Upper lobe of right lung (tissue), 1 donor: ENCODE measurements around the gene SLC4A3. TPM values are rescaled to one million over a fixed set of nuclear protein-coding genes. Genes with fewer than 3 reads are reported as not detected.
A peak's percentile ranks its signal among the peaks of the same experiment; 100 is the strongest.

Experiments used
- ATAC-seq: fragments of 200-7000 bp; cut with Tn5 transposase; one replicate; pipeline ENCODE4 v1.9.1; 2020; ENCODE audit warnings: mild to moderate bottlenecking, moderate library complexity
- DNase-seq: peaks from one replicate; pipeline ENCODE4 v3.0.0-alpha.2; 2020
- H3K27ac ChIP-seq: fragments of 200-600 bp; one replicate; pipeline ENCODE4 v1.8.0; 2022
- H3K27me3 ChIP-seq: fragments of 200-600 bp; one replicate; pipeline ENCODE4 v1.8.0; 2022; ENCODE audit warnings: mild to moderate bottlenecking
- H3K36me3 ChIP-seq: fragments of 200-600 bp; one replicate; pipeline ENCODE4 v1.8.0; 2022
- H3K4me1 ChIP-seq: fragments of 200-600 bp; one replicate; pipeline ENCODE4 v1.8.0; 2022
- H3K4me3 ChIP-seq: fragments of 200-600 bp; one replicate; pipeline ENCODE4 v1.8.0; 2022; ENCODE audit warnings: mild to moderate bottlenecking
- H3K9me3 ChIP-seq: fragments of 200-600 bp; one replicate; pipeline ENCODE4 v1.8.0; 2022
- intact Hi-C: fragments of 100-400 bp; cut with DNase I; formaldehyde crosslinking; loops from one replicate; pipeline ENCODE4 v1.11.0; 2022
- long read RNA-seq: library from polyadenylated mRNA; unstranded; transcript quantifications from one replicate; pipeline ENCODE4 v2.0.0, GENCODE V29; 2021
- total RNA-seq: library from RNA; stranded (reverse); fragmentation: NEBNext Ultra II Directional; extraction: Animal tissue kit (Norgen Biotek cat#: 25700); gene quantifications from one replicate; pipeline ENCODE4 v1.2.1, GENCODE V29; 2021
- TF ChIP-seq, protein P1 (sequence below): fragments of 200-600 bp; IDR thresholded peaks from one replicate; pipeline ENCODE4 v1.8.0; 2022; ENCODE audit warnings: antibody characterized with exemption
- donor health status: DM: no; HTN: yes; CAD: no; lungs with severe emphysema.

The SLC4A3 gene, protein sequence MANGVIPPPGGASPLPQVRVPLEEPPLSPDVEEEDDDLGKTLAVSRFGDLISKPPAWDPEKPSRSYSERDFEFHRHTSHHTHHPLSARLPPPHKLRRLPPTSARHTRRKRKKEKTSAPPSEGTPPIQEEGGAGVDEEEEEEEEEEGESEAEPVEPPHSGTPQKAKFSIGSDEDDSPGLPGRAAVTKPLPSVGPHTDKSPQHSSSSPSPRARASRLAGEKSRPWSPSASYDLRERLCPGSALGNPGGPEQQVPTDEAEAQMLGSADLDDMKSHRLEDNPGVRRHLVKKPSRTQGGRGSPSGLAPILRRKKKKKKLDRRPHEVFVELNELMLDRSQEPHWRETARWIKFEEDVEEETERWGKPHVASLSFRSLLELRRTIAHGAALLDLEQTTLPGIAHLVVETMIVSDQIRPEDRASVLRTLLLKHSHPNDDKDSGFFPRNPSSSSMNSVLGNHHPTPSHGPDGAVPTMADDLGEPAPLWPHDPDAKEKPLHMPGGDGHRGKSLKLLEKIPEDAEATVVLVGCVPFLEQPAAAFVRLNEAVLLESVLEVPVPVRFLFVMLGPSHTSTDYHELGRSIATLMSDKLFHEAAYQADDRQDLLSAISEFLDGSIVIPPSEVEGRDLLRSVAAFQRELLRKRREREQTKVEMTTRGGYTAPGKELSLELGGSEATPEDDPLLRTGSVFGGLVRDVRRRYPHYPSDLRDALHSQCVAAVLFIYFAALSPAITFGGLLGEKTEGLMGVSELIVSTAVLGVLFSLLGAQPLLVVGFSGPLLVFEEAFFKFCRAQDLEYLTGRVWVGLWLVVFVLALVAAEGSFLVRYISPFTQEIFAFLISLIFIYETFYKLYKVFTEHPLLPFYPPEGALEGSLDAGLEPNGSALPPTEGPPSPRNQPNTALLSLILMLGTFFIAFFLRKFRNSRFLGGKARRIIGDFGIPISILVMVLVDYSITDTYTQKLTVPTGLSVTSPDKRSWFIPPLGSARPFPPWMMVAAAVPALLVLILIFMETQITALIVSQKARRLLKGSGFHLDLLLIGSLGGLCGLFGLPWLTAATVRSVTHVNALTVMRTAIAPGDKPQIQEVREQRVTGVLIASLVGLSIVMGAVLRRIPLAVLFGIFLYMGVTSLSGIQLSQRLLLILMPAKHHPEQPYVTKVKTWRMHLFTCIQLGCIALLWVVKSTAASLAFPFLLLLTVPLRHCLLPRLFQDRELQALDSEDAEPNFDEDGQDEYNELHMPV
- 2.9 TPM for total RNA-seq
- long read RNA-seq, partial matches to known transcripts: 2 of 4 reads
- long read RNA-seq, other reads (novel, unspliced or antisense): 2 of 4 reads

DNA sequence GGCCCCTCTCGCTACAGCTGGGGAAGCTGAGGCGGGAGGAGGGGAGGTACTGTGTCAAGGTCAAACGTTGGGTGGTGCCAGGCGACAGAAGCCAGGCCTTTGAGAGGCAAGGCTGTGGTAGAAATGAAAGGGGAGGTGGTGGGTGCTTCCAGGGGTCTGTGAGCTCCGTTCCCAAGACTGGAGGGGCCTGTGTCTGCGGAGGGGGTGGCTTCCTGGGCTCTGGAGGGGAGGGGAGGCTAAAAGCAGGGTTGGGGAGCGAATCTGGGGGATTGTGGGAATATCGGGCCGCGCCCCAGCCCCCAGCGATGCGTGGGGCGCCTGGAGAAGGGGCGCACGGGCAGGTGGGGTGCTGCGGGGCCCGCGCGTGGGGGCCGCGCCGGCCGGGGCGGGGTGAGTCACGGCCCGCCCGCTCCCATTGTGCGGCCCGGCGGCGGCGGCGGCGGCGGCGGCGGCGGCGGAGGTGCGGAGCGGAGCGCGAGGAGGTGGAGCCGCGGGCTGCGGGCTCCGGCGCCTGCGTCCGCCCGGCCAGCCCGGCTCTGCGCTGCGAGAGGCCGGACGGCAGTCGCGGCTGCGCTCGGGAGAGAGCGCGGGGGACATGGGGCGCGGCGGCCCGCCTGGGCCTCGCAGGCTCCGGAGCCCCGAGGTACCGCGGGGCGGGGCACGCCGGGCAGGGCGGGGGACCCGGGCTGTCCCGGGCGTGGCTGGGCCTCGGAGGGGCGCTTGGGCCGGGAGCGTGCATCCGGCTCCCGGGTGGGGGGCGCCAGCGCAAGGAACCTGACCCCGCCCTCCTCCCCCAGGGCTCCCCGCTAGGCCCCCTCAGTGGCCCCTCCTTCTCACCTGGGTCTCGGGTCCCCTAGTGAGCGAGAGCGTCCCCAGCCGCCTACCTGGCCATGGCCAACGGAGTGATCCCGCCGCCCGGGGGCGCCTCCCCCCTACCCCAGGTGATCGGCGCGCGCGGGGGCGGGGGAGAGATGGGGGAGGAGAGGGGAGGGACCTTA is at the start of gene SLC4A3:
SLC4A3 (plus strand) TSS at position 528 of the 998 bp plus-strand sequence; CDS start at position 891, 363 bp downstream.
- H3K9me3 ChIP-seq: no peaks in the 10 kb centered on the region
- no peaks in the 10 kb centered on the region for H3K36me3 ChIP-seq
- H3K27me3 ChIP-seq: no peaks in the 10 kb centered on the region
- H3K4me1 ChIP-seq: no peaks in the 10 kb centered on the region
- TF ChIP-seq, protein P1, sequence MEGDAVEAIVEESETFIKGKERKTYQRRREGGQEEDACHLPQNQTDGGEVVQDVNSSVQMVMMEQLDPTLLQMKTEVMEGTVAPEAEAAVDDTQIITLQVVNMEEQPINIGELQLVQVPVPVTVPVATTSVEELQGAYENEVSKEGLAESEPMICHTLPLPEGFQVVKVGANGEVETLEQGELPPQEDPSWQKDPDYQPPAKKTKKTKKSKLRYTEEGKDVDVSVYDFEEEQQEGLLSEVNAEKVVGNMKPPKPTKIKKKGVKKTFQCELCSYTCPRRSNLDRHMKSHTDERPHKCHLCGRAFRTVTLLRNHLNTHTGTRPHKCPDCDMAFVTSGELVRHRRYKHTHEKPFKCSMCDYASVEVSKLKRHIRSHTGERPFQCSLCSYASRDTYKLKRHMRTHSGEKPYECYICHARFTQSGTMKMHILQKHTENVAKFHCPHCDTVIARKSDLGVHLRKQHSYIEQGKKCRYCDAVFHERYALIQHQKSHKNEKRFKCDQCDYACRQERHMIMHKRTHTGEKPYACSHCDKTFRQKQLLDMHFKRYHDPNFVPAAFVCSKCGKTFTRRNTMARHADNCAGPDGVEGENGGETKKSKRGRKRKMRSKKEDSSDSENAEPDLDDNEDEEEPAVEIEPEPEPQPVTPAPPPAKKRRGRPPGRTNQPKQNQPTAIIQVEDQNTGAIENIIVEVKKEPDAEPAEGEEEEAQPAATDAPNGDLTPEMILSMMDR: no peak
- peak; percentile 61 for ATAC-seq
- H3K27ac ChIP-seq: no peak within 1 kb of the TSS
- H3K4me3 ChIP-seq: peak within 1 kb of the TSS; percentile 43
- peak; percentile 62 for DNase-seq
- intact Hi-C loops: no loop called here

DNA sequence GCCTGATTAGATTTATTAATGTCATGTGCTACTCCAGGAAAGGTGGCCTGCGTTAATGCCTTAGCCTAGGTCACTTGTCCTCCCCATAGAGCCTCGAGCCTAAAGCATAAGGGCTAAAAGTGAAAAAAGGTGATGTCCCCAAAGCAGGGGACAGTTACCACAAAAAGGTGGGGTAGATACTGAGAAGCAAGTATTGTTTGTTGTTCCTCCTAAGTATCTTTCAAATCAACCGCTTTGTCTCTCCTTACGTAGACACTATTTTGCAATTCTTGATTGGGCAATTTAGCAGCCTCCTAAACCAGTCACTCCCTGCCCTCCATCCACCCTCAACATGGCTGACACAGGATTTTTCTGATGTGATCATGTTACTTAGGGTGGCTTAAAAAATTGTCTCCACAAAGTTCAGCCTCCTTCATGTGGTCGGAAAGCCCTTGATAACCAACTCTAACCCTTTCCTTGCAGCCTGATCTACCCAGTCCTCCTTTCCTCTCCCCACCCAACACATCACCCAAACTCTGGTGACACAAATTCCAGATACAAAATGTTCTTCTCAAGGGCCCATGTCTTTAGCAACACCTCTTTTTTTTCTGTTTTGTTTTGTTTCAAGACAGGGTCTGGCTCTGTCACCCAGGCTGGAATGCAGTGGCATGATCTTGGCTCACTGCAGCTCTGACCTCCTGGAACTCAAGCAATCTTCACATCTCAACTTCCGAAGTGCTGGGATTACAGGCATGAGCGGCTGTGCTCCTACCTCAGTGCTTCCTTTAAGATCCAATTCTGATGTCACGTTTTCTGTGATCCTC is 48.4 kb upstream of the SLC4A3 start:
- H3K27ac ChIP-seq: peak overlapping the region; percentile 75
- peaks cover 4% of the 10 kb centered on the region for H3K4me1 ChIP-seq
- no peak overlapping the region for H3K4me3 ChIP-seq
- H3K27me3 ChIP-seq: no peaks in the 10 kb centered on the region
- DNase-seq (peak; percentile 41), ATAC-seq (peak; percentile 66)
- no peaks in the 10 kb centered on the region for H3K9me3 ChIP-seq
- H3K36me3 ChIP-seq: no peaks in the 10 kb centered on the region
- intact Hi-C loops: no loop called here
- TF ChIP-seq, protein P1: no peak

DNA sequence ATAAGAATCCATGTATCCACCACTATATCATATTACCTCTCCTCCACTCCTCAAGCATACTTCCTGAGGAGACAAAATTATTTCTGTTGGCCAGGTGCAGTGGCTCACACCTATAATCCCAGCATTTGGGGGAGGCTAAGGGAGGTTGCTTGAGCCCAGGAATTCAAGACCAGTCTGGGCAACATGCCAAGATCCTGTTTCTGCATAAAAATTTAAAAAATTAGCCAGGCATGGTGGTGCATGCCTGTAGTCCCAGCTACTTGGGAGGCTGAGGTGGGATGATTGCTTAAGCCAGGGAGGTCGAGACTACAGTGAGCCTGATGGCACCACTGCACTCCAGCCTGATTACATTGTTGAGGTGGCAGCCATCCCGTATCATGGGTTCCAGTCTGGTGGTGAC is 46.1 kb upstream of the SLC4A3 start:
- TF ChIP-seq, protein P1: no peak
- ATAC-seq: no peak
- Histone ChIP-seq H3K4me1 (peaks cover 4% of the 10 kb centered on the region), H3K36me3 (no peaks in the 10 kb centered on the region), H3K9me3 (no peaks in the 10 kb centered on the region), H3K27me3 (no peaks in the 10 kb centered on the region), H3K27ac (no peak overlapping the region), H3K4me3 (no peak overlapping the region)
- DNase-seq: no peak
- intact Hi-C loops: no loop called here

DNA sequence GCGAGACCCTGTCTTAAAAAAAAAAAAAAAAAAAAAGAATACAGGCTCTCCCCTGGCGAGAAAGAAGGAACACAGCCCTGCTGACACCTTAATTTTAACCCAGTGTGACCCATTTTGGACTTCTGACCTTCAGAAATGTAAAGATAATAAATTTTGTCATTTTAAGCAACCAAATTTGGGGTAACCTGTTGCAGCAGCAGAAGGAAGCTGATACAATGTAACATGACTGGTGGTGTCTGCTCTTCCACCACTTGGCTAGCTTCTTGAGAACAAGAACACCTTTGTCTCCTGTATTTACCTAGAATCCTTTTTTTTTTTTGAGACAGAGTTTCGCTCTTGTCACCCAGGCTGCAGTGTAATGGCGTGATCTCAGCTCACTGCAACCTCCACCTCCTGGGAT is 36.3 kb upstream of the SLC4A3 start:
- Histone ChIP-seq H3K4me3 (no peak overlapping the region), H3K27ac (no peak overlapping the region), H3K9me3 (no peaks in the 10 kb centered on the region), H3K4me1 (no peaks in the 10 kb centered on the region), H3K36me3 (no peaks in the 10 kb centered on the region), H3K27me3 (no peaks in the 10 kb centered on the region)
- no peak for ATAC-seq
- intact Hi-C loops: no loop called here
- TF ChIP-seq, protein P1: no peak
- DNase-seq: no peak
